WTC11 (cell line): ENCODE results near the gene PAM.

Experiments
- ARID4B ChIP-seq: sonication (generic); formaldehyde crosslinking; IDR thresholded peaks from 2 replicates; pipeline ENCODE4 v1.8.0; 2023; ENCODE audit warnings: missing genetic modification reagents, mild to moderate bottlenecking, borderline replicate concordance
- TF ChIP-seq, protein P1 (sequence below): sonication (generic); formaldehyde crosslinking; IDR thresholded peaks from 2 replicates; pipeline ENCODE4 v1.8.0; 2022; ENCODE audit warnings: mild to moderate bottlenecking, missing genetic modification reagents

DNA sequence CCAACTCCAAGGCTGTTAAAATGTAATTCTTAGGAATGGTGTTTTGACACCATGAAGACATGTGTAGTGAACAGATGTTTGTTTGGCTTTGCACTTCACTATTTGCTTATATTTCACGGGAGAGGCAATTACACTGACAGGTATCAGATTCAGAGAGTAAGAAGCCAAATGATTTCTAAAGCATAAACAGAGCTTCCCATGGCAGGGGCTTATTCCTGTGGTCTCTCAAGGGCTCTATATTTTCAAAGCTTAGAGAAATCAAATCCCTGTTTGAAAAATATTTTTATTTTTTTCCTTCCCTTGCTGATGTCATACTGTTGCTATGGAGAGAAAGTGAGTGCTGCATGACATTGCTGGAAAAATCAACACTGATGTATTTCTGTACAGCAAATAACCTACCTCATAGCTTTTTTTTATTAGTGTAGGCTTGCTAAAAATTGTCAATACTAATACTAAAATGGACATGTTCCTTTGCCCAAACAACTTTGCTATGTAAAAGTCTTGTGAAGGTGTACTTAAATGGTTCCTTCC lies 203.4 kb downstream of the PAM start:
- TF ChIP-seq, protein P1, sequence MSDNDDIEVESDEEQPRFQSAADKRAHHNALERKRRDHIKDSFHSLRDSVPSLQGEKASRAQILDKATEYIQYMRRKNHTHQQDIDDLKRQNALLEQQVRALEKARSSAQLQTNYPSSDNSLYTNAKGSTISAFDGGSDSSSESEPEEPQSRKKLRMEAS (CRISPR knock-in tag), result no peak
- TF ChIP-seq ARID4B (CRISPR knock-in tag), result no peak
